ENCODE results near the gene ZNF174.
A peak's percentile ranks its signal among the peaks of the same experiment; 100 is the strongest.

ZNF174 gene

GRCh38 chr16:3400779-3401688, at the start of gene ZNF174, which contains the start of gene ZSCAN32:
TSS of gene ZNF174 (plus strand) at chr16:3401215. CDS start at chr16:3402005, 790 bp downstream.
TSS of gene ZSCAN32 (minus strand) at chr16:3401004. CDS start at chr16:3397557, 3,447 bp downstream.
- peak; percentile 97 for DNase-seq

- no peak for DNase-seq
These were observed 45.4 kb upstream of the ZNF174 start, which contains the start of gene OR2C1 for GRCh38 chr16:3355589-3355988. TSS of gene OR2C1 (plus strand) at chr16:3355889. CDS start at chr16:3355941, 52 bp downstream.

- DNase-seq = no peak
These were observed 44.9 kb upstream of the ZNF174 start for GRCh38 chr16:3356118-3356517.

- no peak for DNase-seq
These were observed 42.1 kb upstream of the ZNF174 start for GRCh38 chr16:3358871-3359270.

GRCh38 chr16:3362931-3363330, 38.1 kb upstream of the ZNF174 start:
- no peak for DNase-seq

- no peak for DNase-seq
These were observed 37.2 kb upstream of the ZNF174 start for GRCh38 chr16:3363793-3364192.

- DNase-seq = peak; percentile 77
These were observed 36.1 kb upstream of the ZNF174 start for GRCh38 chr16:3364774-3365427.

GRCh38 chr16:3369073-3369472, 31.9 kb upstream of the ZNF174 start:
- no peak for DNase-seq

GRCh38 chr16:3375680-3376079, 25.3 kb upstream of the ZNF174 start:
- no peak for DNase-seq

- DNase-seq = no peak
These were observed 23.1 kb upstream of the ZNF174 start for GRCh38 chr16:3377917-3378316.

GRCh38 chr16:3383045-3383448, 18.0 kb upstream of the ZNF174 start:
- DNase-seq = no peak

GRCh38 chr16:3388325-3388724, 12.7 kb upstream of the ZNF174 start:
- DNase-seq = no peak

GRCh38 chr16:3389663-3390338, 11.2 kb upstream of the ZNF174 start:
- no peak for DNase-seq

- DNase-seq = no peak
These were observed 603 bp upstream of the ZNF174 start for GRCh38 chr16:3400446-3400778.

- DNase-seq = no peak
These were observed 843 bp downstream of the ZNF174 start for GRCh38 chr16:3401719-3402397.

- no peak for DNase-seq
These were observed 7.7 kb downstream of the ZNF174 start for GRCh38 chr16:3408561-3409197.

- DNase-seq = no peak
These were observed 12.8 kb downstream of the ZNF174 start for GRCh38 chr16:3413730-3414379.

GRCh38 chr16:3431779-3432219, 30.8 kb downstream of the ZNF174 start:
- no peak for DNase-seq

- no peak for DNase-seq
These were observed 33.4 kb downstream of the ZNF174 start for GRCh38 chr16:3434373-3434772.

GRCh38 chr16:3439637-3440036, 38.6 kb downstream of the ZNF174 start:
- no peak for DNase-seq

GRCh38 chr16:3443108-3444031, 42.4 kb downstream of the ZNF174 start, which contains the start of the genes NAA60 and ZNF597:
TSS of gene NAA60 (plus strand) at chr16:3443680. CDS start at chr16:3476228, 32,548 bp downstream.
TSS of gene ZNF597 (minus strand) at chr16:3443504. CDS start at chr16:3443153, 351 bp downstream.
- peak; percentile 67 for DNase-seq

Data from activated CD4-positive, alpha-beta T cell treated with anti-CD3 and anti-CD28 coated beads, Interleukin-2, amount 50 U/mL, for 1 hour (primary cell).